ENCODE results near the gene THADA. TPM values are rescaled to one million over a fixed set of nuclear protein-coding genes. Genes with fewer than 3 reads are reported as not detected.

THADA gene
- total RNA-seq, 1 experiment from 2014 or later: 29.4 TPM

DNA sequence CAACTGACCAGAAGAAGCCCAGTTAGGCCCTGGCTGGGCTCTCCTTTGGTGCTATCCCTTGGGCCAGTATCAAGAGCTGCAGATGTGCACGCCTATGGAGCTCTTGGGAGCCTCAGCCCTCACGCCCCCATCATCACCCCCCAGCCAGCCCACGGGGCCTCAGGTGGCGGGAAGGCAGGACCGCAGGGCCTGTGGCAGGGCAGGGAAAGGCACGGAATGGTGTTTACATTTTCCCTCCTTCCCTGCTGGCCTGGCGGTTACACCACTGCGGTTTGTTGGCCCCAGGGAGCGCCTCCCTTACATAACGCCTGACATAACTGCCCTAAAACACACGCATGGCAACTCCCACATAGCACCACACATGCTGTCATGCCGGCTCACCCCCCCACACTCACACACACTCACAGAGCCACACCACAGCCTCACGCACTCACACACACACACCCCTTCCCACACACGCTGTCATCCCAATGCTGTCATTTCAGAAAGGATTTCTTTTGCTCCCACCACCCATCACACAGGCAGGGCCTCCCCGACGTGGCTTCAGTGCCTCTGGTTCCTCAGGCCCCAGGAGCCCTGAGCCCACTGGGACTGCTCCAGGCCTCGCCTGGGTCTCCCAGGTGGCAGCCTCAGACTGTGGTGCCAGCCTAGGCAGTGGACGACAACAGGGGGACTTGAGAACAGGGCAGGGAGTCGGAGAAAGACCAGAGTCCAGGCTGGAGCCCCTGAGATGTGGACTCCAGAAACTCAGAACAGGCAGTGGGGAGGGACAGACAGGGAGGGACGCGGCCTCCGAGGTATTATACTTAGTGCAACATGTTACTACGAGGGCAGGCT lies 385.2 kb downstream of the THADA start:
- Histone ChIP-seq H3K4me1 (ENCODE audit: low read length) (no peaks in the 10 kb centered on the region), H3K27ac (ENCODE audit: low read length) (no peak overlapping the region), H3K27me3 (ENCODE audit: low read length) (no peaks in the 10 kb centered on the region), H4K20me1 (ENCODE audit: insufficient read depth, low read depth, low read length) (no peaks in the 10 kb centered on the region), H3K9me3 (ENCODE audit: low read length) (no peaks in the 10 kb centered on the region), H3K36me3 (ENCODE audit: insufficient read depth, low read length) (no peaks in the 10 kb centered on the region), H3K4me3 (ENCODE audit: low read length) (no peak overlapping the region), H3K9me2 (replicated peaks; ENCODE audit: insufficient read depth, low read length) (no peaks in the 10 kb centered on the region), H3K79me2 (ENCODE audit: low read length) (no peaks in the 10 kb centered on the region), H3K4me2 (ENCODE audit: low read depth, low read length, poor library complexity, severe bottlenecking) (no peak overlapping the region), H3K9ac (ENCODE audit: low read length) (no peak overlapping the region), H2AFZ (ENCODE audit: low read length) (no peak overlapping the region)
- no peak for DNase-seq

DNA sequence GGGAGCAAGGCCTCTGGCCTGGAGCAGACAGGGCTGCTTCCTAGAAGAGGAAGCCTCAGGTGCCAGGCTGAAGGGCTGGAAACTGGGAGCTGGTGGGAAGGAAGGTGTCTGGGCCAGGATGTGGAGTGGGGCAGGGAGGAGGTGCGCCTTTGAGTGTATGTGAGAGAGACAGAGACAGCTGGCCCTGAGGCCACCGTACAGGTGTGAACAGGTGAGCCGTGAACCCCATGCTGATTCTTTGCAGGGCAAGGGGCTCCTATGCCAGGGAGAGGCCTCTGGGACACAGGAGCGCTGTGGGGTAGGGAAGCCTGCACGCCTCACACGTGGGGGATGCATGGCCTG lies 385.7 kb downstream of the THADA start:
- no peaks in the 10 kb centered on the region for H3K79me2 ChIP-seq (ENCODE audit: low read length)
- no peak overlapping the region for H3K4me3 ChIP-seq (ENCODE audit: low read length)
- H3K36me3 ChIP-seq (ENCODE audit: insufficient read depth, low read length): no peaks in the 10 kb centered on the region
- H2AFZ ChIP-seq (ENCODE audit: low read length): no peak overlapping the region
- H3K4me1 ChIP-seq (ENCODE audit: low read length): no peaks in the 10 kb centered on the region
- H3K9me3 ChIP-seq (ENCODE audit: low read length): no peaks in the 10 kb centered on the region
- H3K9ac ChIP-seq (ENCODE audit: low read length): no peak overlapping the region
- H3K27ac ChIP-seq (ENCODE audit: low read length): no peak overlapping the region
- no peak for DNase-seq
- H3K27me3 ChIP-seq (ENCODE audit: low read length): no peaks in the 10 kb centered on the region
- H4K20me1 ChIP-seq (ENCODE audit: insufficient read depth, low read depth, low read length): no peaks in the 10 kb centered on the region
- no peak overlapping the region for H3K4me2 ChIP-seq (ENCODE audit: low read depth, low read length, poor library complexity, severe bottlenecking)
- H3K9me2 ChIP-seq (replicated peaks; ENCODE audit: insufficient read depth, low read length): no peaks in the 10 kb centered on the region

DNA sequence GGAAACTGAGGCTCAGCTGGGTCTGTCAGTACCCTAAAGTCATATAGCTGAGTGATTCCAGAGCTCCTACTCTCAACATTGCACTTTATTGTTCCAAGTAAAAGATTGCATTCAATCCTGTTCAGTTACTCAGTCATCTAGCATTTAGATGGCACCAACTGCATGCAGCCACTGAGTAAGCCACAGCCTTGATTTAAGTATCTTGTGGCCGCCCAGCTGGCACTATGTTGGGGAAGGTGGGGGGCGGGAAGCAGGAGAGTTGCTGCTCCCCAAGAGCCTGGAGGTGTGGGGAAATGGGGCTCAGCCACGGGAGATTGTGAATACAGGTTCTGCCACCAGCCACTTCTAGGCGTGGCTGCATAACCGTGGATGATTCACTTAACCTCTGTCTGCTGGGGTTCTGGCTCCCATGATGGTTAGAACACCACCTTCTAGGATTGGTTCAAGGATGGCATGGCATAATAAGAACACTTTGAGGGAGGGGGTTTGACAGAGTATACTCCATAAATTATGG lies 386.6 kb downstream of the THADA start:
- no peak overlapping the region for H3K4me3 ChIP-seq (ENCODE audit: low read length)
- no peak overlapping the region for H3K27ac ChIP-seq (ENCODE audit: low read length)
- no peaks in the 10 kb centered on the region for H3K9me2 ChIP-seq (replicated peaks; ENCODE audit: insufficient read depth, low read length)
- no peak overlapping the region for H3K9ac ChIP-seq (ENCODE audit: low read length)
- no peaks in the 10 kb centered on the region for H3K79me2 ChIP-seq (ENCODE audit: low read length)
- H3K4me1 ChIP-seq (ENCODE audit: low read length): no peaks in the 10 kb centered on the region
- no peaks in the 10 kb centered on the region for H3K36me3 ChIP-seq (ENCODE audit: insufficient read depth, low read length)
- no peak overlapping the region for H2AFZ ChIP-seq (ENCODE audit: low read length)
- no peaks in the 10 kb centered on the region for H3K27me3 ChIP-seq (ENCODE audit: low read length)
- no peaks in the 10 kb centered on the region for H3K9me3 ChIP-seq (ENCODE audit: low read length)
- no peak overlapping the region for H3K4me2 ChIP-seq (ENCODE audit: low read depth, low read length, poor library complexity, severe bottlenecking)
- H4K20me1 ChIP-seq (ENCODE audit: insufficient read depth, low read depth, low read length): no peaks in the 10 kb centered on the region
- DNase-seq: no peak

DNA sequence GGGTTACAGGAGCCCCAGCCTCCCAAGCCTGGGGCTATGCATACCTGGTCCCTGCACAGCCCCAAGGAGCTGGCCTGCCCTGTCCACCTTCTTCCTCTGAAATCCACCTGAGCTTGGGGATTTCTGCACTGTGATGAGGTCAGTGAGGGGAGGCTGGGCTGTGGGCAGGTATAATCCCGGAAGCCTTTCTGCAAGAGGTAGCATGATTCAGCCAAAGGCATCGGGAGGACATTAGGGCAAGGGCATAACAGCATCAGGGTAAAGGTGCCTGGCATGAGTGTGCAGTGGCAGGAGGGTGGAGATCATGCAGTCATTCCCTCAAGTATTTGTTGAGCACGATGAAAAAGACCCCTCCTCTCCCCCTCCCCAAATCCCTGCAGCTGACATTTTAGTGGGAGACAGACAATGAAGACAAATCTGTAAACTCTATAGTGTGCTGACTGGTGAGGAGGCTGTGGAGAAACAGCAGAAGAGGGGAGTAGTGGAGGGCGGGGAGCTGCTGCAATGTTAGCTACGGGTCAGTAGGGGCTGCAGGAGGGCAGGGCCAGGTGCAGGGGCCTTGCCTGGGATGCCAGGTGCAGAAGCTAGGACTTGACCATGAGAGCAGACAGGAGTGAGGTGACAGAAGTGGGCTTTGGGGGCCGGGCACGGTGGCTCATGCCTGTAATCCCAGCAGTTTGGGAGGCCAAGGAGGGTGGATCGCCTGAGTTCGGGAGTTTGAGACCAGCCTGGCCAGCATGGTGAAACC lies 388.1 kb downstream of the THADA start:
- no peaks in the 10 kb centered on the region for H3K36me3 ChIP-seq (ENCODE audit: insufficient read depth, low read length)
- H3K9me2 ChIP-seq (replicated peaks; ENCODE audit: insufficient read depth, low read length): no peaks in the 10 kb centered on the region
- no peak overlapping the region for H3K4me3 ChIP-seq (ENCODE audit: low read length)
- H3K9ac ChIP-seq (ENCODE audit: low read length): no peak overlapping the region
- no peak overlapping the region for H3K27ac ChIP-seq (ENCODE audit: low read length)
- H3K9me3 ChIP-seq (ENCODE audit: low read length): no peaks in the 10 kb centered on the region
- no peaks in the 10 kb centered on the region for H3K79me2 ChIP-seq (ENCODE audit: low read length)
- no peaks in the 10 kb centered on the region for H4K20me1 ChIP-seq (ENCODE audit: insufficient read depth, low read depth, low read length)
- no peaks in the 10 kb centered on the region for H3K27me3 ChIP-seq (ENCODE audit: low read length)
- H3K4me1 ChIP-seq (ENCODE audit: low read length): no peaks in the 10 kb centered on the region
- H2AFZ ChIP-seq (ENCODE audit: low read length): no peak overlapping the region
- no peak overlapping the region for H3K4me2 ChIP-seq (ENCODE audit: low read depth, low read length, poor library complexity, severe bottlenecking)
- no peak for DNase-seq

DNA sequence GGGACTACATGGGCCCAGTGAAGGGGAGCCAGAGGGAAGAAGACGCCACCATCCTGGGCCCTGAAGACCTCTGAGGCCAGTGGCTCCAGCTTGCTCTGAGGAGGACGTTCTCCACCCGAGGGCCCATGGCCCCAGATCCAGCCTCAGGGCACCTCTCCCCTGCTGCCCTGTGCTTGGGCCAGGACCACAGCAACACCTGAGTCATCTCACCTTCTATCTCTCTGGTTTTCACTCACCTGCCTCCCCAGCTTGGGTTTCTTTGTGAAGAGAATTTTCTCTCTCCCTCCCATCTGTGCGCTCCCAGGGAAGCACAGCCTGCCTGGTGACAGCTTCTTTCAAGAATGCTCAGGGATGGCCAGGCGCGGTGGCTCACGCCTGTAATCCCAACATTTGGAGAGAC lies 389.2 kb downstream of the THADA start:
- no peak for DNase-seq
- no peak overlapping the region for H3K4me2 ChIP-seq (ENCODE audit: low read depth, low read length, poor library complexity, severe bottlenecking)

DNA sequence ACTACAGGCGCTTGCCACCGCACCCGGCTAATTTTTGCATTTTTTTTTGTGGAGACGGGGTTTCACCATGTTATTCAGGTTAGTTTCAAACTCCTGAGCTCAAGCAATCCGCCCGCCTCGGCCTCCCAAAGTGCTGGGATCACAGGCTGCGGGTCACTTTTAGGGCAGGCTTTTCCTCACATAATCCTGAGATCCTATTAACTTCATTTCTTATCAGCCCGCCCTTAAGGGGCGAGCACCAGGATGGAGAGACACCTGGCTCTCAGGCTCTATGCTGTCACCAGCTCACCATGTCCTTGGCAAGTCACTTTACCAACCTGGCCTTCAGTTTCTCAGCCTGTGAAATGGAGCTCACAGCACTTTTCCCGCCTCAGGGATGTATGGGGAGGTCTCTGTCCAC lies 392.5 kb downstream of the THADA start:
- Histone ChIP-seq H3K4me2 (ENCODE audit: low read depth, low read length, poor library complexity, severe bottlenecking) (no peak overlapping the region), H3K4me1 (ENCODE audit: low read length) (no peaks in the 10 kb centered on the region), H3K36me3 (ENCODE audit: insufficient read depth, low read length) (no peaks in the 10 kb centered on the region), H3K9ac (ENCODE audit: low read length) (no peak overlapping the region), H3K27me3 (ENCODE audit: low read length) (no peaks in the 10 kb centered on the region), H4K20me1 (ENCODE audit: insufficient read depth, low read depth, low read length) (no peaks in the 10 kb centered on the region), H3K79me2 (ENCODE audit: low read length) (no peaks in the 10 kb centered on the region), H3K27ac (ENCODE audit: low read length) (no peak overlapping the region), H3K9me3 (ENCODE audit: low read length) (no peaks in the 10 kb centered on the region), H2AFZ (ENCODE audit: low read length) (no peak overlapping the region), H3K4me3 (ENCODE audit: low read length) (no peak overlapping the region), H3K9me2 (replicated peaks; ENCODE audit: insufficient read depth, low read length) (no peaks in the 10 kb centered on the region)
- no peak for DNase-seq

More for the DNA sequence above, 389.2 kb downstream of the THADA start:
- no peak overlapping the region for H2AFZ ChIP-seq (ENCODE audit: low read length)
- no peaks in the 10 kb centered on the region for H3K27me3 ChIP-seq (ENCODE audit: low read length)
- H3K4me1 ChIP-seq (ENCODE audit: low read length): no peaks in the 10 kb centered on the region
- no peaks in the 10 kb centered on the region for H3K9me2 ChIP-seq (replicated peaks; ENCODE audit: insufficient read depth, low read length)
- no peaks in the 10 kb centered on the region for H3K36me3 ChIP-seq (ENCODE audit: insufficient read depth, low read length)
- no peaks in the 10 kb centered on the region for H4K20me1 ChIP-seq (ENCODE audit: insufficient read depth, low read depth, low read length)
- no peak overlapping the region for H3K4me3 ChIP-seq (ENCODE audit: low read length)
- H3K9ac ChIP-seq (ENCODE audit: low read length): no peak overlapping the region
- no peaks in the 10 kb centered on the region for H3K9me3 ChIP-seq (ENCODE audit: low read length)
- no peaks in the 10 kb centered on the region for H3K79me2 ChIP-seq (ENCODE audit: low read length)
- no peak overlapping the region for H3K27ac ChIP-seq (ENCODE audit: low read length)

DNA sequence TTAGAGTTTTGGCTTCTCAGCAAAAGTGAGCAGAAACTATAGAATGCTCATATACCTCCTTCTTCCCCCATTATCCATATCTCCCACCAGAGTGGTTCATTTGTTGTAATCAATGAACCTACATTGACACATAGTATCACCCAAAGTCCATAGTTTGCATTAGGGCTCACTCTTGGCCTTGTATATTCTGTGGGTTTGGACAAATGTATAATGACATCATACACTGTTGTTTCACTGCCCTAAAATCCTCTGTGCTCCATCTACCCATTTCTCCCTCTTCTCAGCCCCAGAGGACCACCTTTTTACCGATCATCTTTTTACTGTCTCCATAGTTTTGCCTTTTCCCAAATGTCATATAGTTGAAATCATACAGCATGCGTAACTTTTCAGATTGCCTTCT lies 393.5 kb downstream of the THADA start:
- no peaks in the 10 kb centered on the region for H3K36me3 ChIP-seq (ENCODE audit: insufficient read depth, low read length)
- H3K27ac ChIP-seq (ENCODE audit: low read length): no peak overlapping the region
- H4K20me1 ChIP-seq (ENCODE audit: insufficient read depth, low read depth, low read length): no peaks in the 10 kb centered on the region
- no peaks in the 10 kb centered on the region for H3K79me2 ChIP-seq (ENCODE audit: low read length)
- no peaks in the 10 kb centered on the region for H3K27me3 ChIP-seq (ENCODE audit: low read length)
- H3K4me2 ChIP-seq (ENCODE audit: low read depth, low read length, poor library complexity, severe bottlenecking): no peak overlapping the region
- no peak for DNase-seq
- no peak overlapping the region for H3K9ac ChIP-seq (ENCODE audit: low read length)
- H3K4me1 ChIP-seq (ENCODE audit: low read length): peaks cover 4% of the 10 kb centered on the region
- H3K9me2 ChIP-seq (replicated peaks; ENCODE audit: insufficient read depth, low read length): no peaks in the 10 kb centered on the region
- no peak overlapping the region for H2AFZ ChIP-seq (ENCODE audit: low read length)
- no peak overlapping the region for H3K4me3 ChIP-seq (ENCODE audit: low read length)
- H3K9me3 ChIP-seq (ENCODE audit: low read length): no peaks in the 10 kb centered on the region

DNA sequence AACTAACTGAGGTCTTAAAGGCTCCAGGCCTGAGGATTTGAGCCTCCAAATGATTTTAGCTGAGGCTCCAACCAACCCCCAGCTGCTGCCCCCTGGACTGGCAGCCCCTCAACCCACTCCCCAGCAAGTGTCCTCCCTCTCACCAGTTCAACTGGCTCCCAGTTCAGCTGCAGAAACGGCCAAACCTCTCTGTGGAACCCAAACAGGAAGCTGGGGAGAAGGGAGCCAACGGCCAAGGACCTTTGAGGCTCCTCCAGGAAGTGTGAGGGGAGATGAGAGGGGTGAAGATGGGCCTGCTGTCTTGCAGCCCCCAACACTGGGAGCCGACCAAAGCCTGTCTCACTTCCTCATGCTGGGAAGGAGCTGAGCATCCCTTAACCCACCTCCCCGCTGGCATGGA lies 394.3 kb downstream of the THADA start:
- Histone ChIP-seq H4K20me1 (ENCODE audit: insufficient read depth, low read depth, low read length) (no peaks in the 10 kb centered on the region), H3K79me2 (ENCODE audit: low read length) (no peaks in the 10 kb centered on the region), H3K36me3 (ENCODE audit: insufficient read depth, low read length) (no peaks in the 10 kb centered on the region), H3K9me2 (replicated peaks; ENCODE audit: insufficient read depth, low read length) (no peaks in the 10 kb centered on the region), H3K27me3 (ENCODE audit: low read length) (no peaks in the 10 kb centered on the region), H3K27ac (ENCODE audit: low read length) (no peak overlapping the region), H3K4me2 (ENCODE audit: low read depth, low read length, poor library complexity, severe bottlenecking) (no peak overlapping the region), H3K9ac (ENCODE audit: low read length) (no peak overlapping the region), H3K4me1 (ENCODE audit: low read length) (peaks cover 7% of the 10 kb centered on the region), H2AFZ (ENCODE audit: low read length) (no peak overlapping the region), H3K9me3 (ENCODE audit: low read length) (no peaks in the 10 kb centered on the region), H3K4me3 (ENCODE audit: low read length) (no peak overlapping the region)
- no peak for DNase-seq

Data from Karpas-422 (cell line).